ENCODE data around the gene BCL6. TPM values are rescaled to one million over a fixed set of nuclear protein-coding genes. Genes with fewer than 3 reads are reported as not detected.

Gene BCL6
- total and polyA plus RNA-seq, 2 experiments from 2014 or later = 2.6 to 5.9 TPM

- Mint-ChIP-seq H3K4me1 (peaks cover 4% of the 10 kb centered on the region; the same call in 2 of the 3 replicates), H3K27me3 (ENCODE audit: insufficient read depth, low read depth, poor library complexity) (peaks cover 5% of the 10 kb centered on the region), H3K4me3 (no peak overlapping the region), H3K9me3 (peaks cover 26% of the 10 kb centered on the region), H3K27ac (no peak overlapping the region), H3K36me3 (ENCODE audit: low read depth) (peaks cover 23% of the 10 kb centered on the region)
- H4K20me1 ChIP-seq (replicated peaks; ENCODE audit: insufficient read depth) = no peaks in the 10 kb centered on the region
- no peak for DNase-seq (ENCODE audit: low spot score)
- TF ChIP-seq STAT1 (IDR thresholded peaks at IDR 0.05; ENCODE audit: unreplicated experiment) (no peak), ZNF114 (CRISPR knock-in tag; IDR thresholded peaks at IDR 0.05) (no peak), EZH2 (IDR thresholded peaks at IDR 0.05; ENCODE audit: low read depth, unreplicated experiment) (no peak), REST (IDR thresholded peaks at IDR 0.05; ENCODE audit: unreplicated experiment) (no peak), CREB1 (CRISPR knock-in tag; IDR thresholded peaks at IDR 0.05; ENCODE audit: low read depth) (no peak), NANOG (IDR thresholded peaks at IDR 0.05; ENCODE audit: borderline replicate concordance) (no peak), JUNB (IDR thresholded peaks at IDR 0.05; ENCODE audit: unreplicated experiment) (no peak), EZH2phosphoT487 (IDR thresholded peaks at IDR 0.05; ENCODE audit: unreplicated experiment) (no peak), ETS1 (IDR thresholded peaks at IDR 0.05) (no peak), ZNF331 (CRISPR knock-in tag; IDR thresholded peaks at IDR 0.05; ENCODE audit: low read depth) (no peak), POLR2AphosphoS5 (IDR thresholded peaks at IDR 0.05; ENCODE audit: low read depth) (no peak)
- TF ChIP-seq, protein P1, sequence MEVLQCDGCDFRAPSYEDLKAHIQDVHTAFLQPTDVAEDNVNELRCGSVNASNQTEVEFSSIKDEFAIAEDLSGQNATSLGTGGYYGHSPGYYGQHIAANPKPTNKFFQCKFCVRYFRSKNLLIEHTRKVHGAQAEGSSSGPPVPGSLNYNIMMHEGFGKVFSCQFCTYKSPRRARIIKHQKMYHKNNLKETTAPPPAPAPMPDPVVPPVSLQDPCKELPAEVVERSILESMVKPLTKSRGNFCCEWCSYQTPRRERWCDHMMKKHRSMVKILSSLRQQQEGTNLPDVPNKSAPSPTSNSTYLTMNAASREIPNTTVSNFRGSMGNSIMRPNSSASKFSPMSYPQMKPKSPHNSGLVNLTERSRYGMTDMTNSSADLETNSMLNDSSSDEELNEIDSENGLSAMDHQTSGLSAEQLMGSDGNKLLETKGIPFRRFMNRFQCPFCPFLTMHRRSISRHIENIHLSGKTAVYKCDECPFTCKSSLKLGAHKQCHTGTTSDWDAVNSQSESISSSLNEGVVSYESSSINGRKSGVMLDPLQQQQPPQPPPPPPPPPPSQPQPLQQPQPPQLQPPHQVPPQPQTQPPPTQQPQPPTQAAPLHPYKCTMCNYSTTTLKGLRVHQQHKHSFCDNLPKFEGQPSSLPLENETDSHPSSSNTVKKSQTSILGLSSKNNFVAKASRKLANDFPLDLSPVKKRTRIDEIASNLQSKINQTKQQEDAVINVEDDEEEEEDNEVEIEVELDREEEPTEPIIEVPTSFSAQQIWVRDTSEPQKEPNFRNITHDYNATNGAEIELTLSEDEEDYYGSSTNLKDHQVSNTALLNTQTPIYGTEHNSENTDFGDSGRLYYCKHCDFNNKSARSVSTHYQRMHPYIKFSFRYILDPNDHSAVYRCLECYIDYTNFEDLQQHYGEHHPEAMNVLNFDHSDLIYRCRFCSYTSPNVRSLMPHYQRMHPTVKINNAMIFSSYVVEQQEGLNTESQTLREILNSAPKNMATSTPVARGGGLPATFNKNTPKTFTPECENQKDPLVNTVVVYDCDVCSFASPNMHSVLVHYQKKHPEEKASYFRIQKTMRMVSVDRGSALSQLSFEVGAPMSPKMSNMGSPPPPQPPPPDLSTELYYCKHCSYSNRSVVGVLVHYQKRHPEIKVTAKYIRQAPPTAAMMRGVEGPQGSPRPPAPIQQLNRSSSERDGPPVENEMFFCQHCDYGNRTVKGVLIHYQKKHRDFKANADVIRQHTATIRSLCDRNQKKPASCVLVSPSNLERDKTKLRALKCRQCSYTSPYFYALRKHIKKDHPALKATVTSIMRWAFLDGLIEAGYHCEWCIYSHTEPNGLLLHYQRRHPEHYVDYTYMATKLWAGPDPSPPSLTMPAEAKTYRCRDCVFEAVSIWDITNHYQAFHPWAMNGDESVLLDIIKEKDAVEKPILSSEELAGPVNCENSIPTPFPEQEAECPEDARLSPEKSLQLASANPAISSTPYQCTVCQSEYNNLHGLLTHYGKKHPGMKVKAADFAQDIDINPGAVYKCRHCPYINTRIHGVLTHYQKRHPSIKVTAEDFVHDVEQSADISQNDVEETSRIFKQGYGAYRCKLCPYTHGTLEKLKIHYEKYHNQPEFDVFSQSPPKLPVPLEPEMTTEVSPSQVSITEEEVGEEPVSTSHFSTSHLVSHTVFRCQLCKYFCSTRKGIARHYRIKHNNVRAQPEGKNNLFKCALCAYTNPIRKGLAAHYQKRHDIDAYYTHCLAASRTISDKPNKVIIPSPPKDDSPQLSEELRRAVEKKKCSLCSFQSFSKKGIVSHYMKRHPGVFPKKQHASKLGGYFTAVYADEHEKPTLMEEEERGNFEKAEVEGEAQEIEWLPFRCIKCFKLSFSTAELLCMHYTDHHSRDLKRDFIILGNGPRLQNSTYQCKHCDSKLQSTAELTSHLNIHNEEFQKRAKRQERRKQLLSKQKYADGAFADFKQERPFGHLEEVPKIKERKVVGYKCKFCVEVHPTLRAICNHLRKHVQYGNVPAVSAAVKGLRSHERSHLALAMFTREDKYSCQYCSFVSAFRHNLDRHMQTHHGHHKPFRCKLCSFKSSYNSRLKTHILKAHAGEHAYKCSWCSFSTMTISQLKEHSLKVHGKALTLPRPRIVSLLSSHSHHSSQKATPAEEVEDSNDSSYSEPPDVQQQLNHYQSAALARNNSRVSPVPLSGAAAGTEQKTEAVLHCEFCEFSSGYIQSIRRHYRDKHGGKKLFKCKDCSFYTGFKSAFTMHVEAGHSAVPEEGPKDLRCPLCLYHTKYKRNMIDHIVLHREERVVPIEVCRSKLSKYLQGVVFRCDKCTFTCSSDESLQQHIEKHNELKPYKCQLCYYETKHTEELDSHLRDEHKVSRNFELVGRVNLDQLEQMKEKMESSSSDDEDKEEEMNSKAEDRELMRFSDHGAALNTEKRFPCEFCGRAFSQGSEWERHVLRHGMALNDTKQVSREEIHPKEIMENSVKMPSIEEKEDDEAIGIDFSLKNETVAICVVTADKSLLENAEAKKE (CRISPR knock-in tag; IDR thresholded peaks at IDR 0.05) = no peak
- TF ChIP-seq, protein P2, sequence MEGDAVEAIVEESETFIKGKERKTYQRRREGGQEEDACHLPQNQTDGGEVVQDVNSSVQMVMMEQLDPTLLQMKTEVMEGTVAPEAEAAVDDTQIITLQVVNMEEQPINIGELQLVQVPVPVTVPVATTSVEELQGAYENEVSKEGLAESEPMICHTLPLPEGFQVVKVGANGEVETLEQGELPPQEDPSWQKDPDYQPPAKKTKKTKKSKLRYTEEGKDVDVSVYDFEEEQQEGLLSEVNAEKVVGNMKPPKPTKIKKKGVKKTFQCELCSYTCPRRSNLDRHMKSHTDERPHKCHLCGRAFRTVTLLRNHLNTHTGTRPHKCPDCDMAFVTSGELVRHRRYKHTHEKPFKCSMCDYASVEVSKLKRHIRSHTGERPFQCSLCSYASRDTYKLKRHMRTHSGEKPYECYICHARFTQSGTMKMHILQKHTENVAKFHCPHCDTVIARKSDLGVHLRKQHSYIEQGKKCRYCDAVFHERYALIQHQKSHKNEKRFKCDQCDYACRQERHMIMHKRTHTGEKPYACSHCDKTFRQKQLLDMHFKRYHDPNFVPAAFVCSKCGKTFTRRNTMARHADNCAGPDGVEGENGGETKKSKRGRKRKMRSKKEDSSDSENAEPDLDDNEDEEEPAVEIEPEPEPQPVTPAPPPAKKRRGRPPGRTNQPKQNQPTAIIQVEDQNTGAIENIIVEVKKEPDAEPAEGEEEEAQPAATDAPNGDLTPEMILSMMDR (conservative IDR thresholded peaks at IDR 0.05; ENCODE audit: low read depth in 2 of 2) = no peak
- peaks cover 6% of the 10 kb centered on the region; the same call in 1 of the 2 replicates for H3K4me1 ChIP-seq (ENCODE audit: insufficient read depth)
- no peak overlapping the region for H3K4me2 ChIP-seq
- H3K36me3 ChIP-seq (ENCODE audit: insufficient read depth) = peaks cover 16% of the 10 kb centered on the region
- no peaks in the 10 kb centered on the region for H3F3A ChIP-seq (replicated peaks; ENCODE audit: low read depth)
- no peaks in the 10 kb centered on the region for H3K79me2 ChIP-seq (replicated peaks; ENCODE audit: insufficient read depth)
- H3K27me3 ChIP-seq (ENCODE audit: insufficient read depth) = no peaks in the 10 kb centered on the region
- H2AFZ ChIP-seq = no peak overlapping the region
- no peak for ATAC-seq
- H3K4me3 ChIP-seq = no peak overlapping the region
- no peak overlapping the region for H3K27ac ChIP-seq (ENCODE audit: low read depth)
- H3K9me2 ChIP-seq (ENCODE audit: insufficient read depth) = no peaks in the 10 kb centered on the region; the same call in 1 of the 2 replicates
Measured at GRCh38 chr3:187684444-187684843, 60.8 kb downstream of the BCL6 start.
